ENCODE measurements around the gene SLIRP. TPM values are rescaled to one million over a fixed set of nuclear protein-coding genes. Genes with fewer than 3 reads are reported as not detected.
"Not testable (repeated sequence)": the region's sequence is repeated elsewhere in the genome, so short reads cannot be mapped to it uniquely, and the experiment has no call there.

SLIRP gene
- total RNA-seq: 3.1 TPM

DNA sequence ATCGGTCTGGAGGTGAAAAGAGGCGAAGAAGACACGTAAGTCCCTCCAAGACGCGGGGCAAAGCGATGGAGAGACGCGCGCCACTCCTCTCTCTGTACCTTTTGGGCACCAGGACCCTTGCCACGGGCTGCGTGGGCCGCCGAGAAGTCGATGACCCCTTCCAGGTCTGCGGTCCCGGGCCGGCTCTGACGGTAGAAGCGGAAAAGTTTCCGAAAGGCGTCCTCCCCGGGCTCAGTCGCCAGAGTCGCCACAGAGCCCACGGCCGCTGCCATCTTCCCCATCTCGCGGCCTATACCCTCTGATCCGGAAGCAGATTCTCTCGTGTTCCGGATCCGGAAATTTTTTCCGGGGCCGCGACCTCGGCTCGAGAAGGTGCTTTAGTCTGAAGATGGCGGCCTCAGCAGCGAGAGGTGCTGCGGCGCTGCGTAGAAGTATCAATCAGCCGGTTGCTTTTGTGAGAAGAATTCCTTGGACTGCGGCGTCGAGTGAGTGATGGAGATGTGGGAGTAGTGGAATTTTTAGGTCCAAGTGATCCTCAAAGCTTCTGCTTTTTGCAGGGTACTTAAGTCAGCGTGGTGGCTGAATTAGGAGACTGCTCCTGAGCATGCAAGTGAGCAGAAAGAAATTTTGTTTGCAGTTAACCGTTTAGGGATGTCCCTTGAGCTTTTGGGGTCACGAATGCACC, at the start of gene SLIRP, which contains the start of gene ALKBH1:
SLIRP (plus strand) TSS at position 380 of the 685 bp plus-strand sequence; CDS start at position 389, 9 bp downstream.
ALKBH1 (minus strand) TSS at position 300 of the 685 bp plus-strand sequence; CDS start at position 281, 19 bp downstream.
- peaks cover 12 to 20% of the 10 kb centered on the region in 2 donors for H3K4me1 ChIP-seq
- H3K4me3 ChIP-seq: peak within 1 kb of the TSS; percentile 66 to 88
- H3K27me3 ChIP-seq: no peaks in the 10 kb centered on the region
- TF ChIP-seq, protein P1, sequence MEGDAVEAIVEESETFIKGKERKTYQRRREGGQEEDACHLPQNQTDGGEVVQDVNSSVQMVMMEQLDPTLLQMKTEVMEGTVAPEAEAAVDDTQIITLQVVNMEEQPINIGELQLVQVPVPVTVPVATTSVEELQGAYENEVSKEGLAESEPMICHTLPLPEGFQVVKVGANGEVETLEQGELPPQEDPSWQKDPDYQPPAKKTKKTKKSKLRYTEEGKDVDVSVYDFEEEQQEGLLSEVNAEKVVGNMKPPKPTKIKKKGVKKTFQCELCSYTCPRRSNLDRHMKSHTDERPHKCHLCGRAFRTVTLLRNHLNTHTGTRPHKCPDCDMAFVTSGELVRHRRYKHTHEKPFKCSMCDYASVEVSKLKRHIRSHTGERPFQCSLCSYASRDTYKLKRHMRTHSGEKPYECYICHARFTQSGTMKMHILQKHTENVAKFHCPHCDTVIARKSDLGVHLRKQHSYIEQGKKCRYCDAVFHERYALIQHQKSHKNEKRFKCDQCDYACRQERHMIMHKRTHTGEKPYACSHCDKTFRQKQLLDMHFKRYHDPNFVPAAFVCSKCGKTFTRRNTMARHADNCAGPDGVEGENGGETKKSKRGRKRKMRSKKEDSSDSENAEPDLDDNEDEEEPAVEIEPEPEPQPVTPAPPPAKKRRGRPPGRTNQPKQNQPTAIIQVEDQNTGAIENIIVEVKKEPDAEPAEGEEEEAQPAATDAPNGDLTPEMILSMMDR (IDR thresholded peaks at IDR 0.05): no peak
- H3K9me3 ChIP-seq: no peaks in the 10 kb centered on the region
- peak within 1 kb of the TSS; percentile 13 to 45 for H3K27ac ChIP-seq
- DNase-seq (ENCODE audit: low spot score in 2 of 2): peak; percentile 52 to 93
- peaks cover 38 to 41% of the 10 kb centered on the region in 2 donors for H3K36me3 ChIP-seq
- intact Hi-C loops (cut with DNase I): loop anchor here (1.0 to 5.0 kb wide), 5 partner anchors 53 to 386 kb away; partner anchors contain the start of genes ADCK1, AHSA1, GSTZ1 and POMT2

DNA sequence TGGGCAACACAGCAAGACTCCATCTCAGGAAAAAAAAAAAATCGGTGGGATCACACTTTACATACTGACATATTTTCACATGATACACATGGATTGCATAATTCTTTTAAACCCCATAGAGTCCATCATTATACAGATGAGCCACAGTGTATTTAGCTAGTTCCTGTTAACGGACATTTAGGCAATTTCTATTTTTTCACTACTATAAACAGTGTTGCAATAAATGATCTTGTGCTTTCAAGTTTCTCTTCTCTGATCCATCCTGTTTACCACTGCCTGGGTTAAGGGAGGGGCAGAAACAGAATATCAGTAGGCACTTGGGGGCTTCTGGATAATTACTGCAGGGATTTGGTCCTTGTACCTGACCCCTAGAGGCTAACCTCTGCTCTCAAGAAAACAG, 48.1 kb upstream of the SLIRP start:
- Histone ChIP-seq H3K9me3 (no peaks in the 10 kb centered on the region), H3K36me3 (no peaks in the 10 kb centered on the region), H3K4me3 (no peak overlapping the region), H3K4me1 (no peaks in the 10 kb centered on the region), H3K27ac (no peak overlapping the region), H3K27me3 (no peaks in the 10 kb centered on the region)
- DNase-seq (ENCODE audit: low spot score in 2 of 2): no peak
- intact Hi-C loops (cut with DNase I): loop anchor here (10.0 kb wide), 1 partner anchor 905 kb away; no protein-coding TSS in a partner anchor
- TF ChIP-seq, protein P1 (IDR thresholded peaks at IDR 0.05): no peak

DNA sequence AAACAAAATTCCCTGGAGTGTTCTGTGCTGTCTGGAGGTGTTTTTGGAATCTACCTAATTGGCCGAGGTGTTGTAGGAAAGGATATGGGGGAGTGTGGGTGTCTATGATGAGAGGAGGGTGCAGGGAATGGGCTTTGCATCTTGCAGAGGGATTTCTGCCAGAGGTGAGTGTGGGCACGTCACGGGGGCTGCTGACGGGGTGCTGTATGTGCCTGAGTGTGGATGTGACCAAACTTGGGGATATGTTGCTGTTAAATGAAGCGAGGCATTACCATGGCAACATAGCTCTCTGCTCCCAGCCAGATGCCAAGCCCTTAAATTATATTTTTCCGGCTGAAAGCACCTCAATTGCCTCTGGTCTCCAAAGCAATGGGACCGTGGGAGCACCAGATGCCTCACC, 47.1 kb upstream of the SLIRP start:
- H3K36me3 ChIP-seq: no peaks in the 10 kb centered on the region
- no peak overlapping the region for H3K27ac ChIP-seq
- intact Hi-C loops (cut with DNase I): no loop called here
- TF ChIP-seq, protein P1 (IDR thresholded peaks at IDR 0.05): no peak
- no peaks in the 10 kb centered on the region for H3K9me3 ChIP-seq
- no peaks in the 10 kb centered on the region for H3K4me1 ChIP-seq
- H3K4me3 ChIP-seq: no peak overlapping the region
- DNase-seq (ENCODE audit: low spot score in 2 of 2): peak in 1 of 2 donors; percentile 33
- H3K27me3 ChIP-seq: no peaks in the 10 kb centered on the region

DNA sequence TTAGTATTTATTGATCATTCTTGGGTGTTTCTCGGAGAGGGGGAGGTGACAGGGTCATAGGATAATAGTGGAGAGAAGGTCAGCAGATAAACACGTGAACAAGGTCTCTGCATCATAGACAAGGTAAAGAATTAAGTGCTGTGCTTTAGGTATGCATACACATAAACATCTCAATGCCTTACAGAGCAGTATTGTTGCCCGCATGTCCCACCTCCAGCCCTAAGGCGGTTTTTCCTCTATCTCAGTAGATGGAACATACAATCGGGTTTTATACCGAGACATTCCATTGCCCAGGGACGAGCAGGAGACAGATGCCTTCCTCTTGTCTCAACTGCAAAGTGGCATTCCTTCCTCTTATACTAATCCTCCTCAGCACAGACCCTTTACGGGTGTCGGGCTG, 46.3 kb upstream of the SLIRP start:
- H3K9me3 ChIP-seq; H3K4me3 ChIP-seq; intact Hi-C loops (cut with DNase I); DNase-seq (ENCODE audit: low spot score in 2 of 2); H3K4me1 ChIP-seq; H3K36me3 ChIP-seq; H3K27me3 ChIP-seq; H3K27ac ChIP-seq: not testable (repeated sequence)

DNA sequence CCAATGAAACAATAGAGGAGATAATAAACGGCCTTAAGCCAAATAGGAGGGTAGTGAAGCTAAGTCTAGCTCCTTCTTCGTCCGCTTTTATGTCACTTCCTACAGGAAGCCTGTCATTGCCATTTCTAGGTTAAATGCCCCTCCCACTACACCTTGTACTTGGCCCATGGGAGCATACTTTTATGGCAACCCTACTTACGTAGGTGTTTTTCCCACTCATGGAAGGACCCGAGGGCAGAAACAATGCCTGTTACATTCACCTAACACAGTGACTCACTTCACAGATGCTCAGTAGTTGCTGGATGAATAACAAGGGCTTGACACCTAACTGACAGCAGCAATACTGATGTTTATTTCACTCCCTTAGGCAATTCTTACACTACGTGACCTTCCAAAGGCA, 44.6 kb upstream of the SLIRP start:
- no peak overlapping the region for H3K4me3 ChIP-seq
- intact Hi-C loops (cut with DNase I): no loop called here
- TF ChIP-seq, protein P1 (IDR thresholded peaks at IDR 0.05): no peak

DNA sequence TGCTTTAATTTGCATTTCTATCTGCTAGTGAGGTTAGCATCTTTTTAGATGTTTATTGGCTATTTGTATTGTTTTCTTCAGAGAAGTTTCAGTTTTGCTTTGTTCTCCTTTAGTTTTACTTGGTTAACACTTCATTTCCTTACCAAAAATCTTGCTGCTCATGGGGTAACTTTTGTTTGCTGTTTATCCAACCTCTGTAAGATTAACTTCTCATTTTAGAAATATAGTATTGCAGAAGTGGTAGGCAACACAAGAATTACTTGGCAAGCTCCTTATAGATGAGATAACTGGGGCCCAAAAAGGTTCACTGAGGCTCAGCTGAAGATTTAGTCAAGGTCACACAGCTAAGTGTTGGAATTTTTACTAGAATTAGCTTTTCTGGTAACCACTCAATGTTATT, 40.6 kb upstream of the SLIRP start:
- H3K27me3 ChIP-seq: no peaks in the 10 kb centered on the region
- no peak overlapping the region for H3K27ac ChIP-seq
- TF ChIP-seq, protein P1 (IDR thresholded peaks at IDR 0.05): no peak
- H3K36me3 ChIP-seq: peaks cover 4 to 7% of the 10 kb centered on the region in 2 donors
- H3K4me1 ChIP-seq: no peaks in the 10 kb centered on the region
- H3K9me3 ChIP-seq: no peaks in the 10 kb centered on the region
- intact Hi-C loops (cut with DNase I): no loop called here
- H3K4me3 ChIP-seq: no peak overlapping the region
- no peak for DNase-seq (ENCODE audit: low spot score in 2 of 2)

More for the DNA sequence above, 44.6 kb upstream of the SLIRP start:
- no peaks in the 10 kb centered on the region for H3K9me3 ChIP-seq
- no peak overlapping the region for H3K27ac ChIP-seq
- no peaks in the 10 kb centered on the region for H3K27me3 ChIP-seq
- no peaks in the 10 kb centered on the region for H3K4me1 ChIP-seq
- no peaks in the 10 kb centered on the region for H3K36me3 ChIP-seq
- DNase-seq (ENCODE audit: low spot score in 2 of 2): no peak
